Upper lobe of right lung (tissue), 1 donor: ENCODE data around the gene ERGIC1. TPM values are rescaled to one million over a fixed set of nuclear protein-coding genes. Genes with fewer than 3 reads are reported as not detected.

ENCODE experiments used
- ATAC-seq: fragments of 200-7000 bp; cut with Tn5 transposase; one replicate; pipeline ENCODE4 v1.9.1; 2020; ENCODE audit warnings: mild to moderate bottlenecking, moderate library complexity
- DNase-seq: peaks from one replicate; pipeline ENCODE4 v3.0.0-alpha.2; 2020
- H3K27ac ChIP-seq: fragments of 200-600 bp; one replicate; pipeline ENCODE4 v1.8.0; 2022
- H3K27me3 ChIP-seq: fragments of 200-600 bp; one replicate; pipeline ENCODE4 v1.8.0; 2022; ENCODE audit warnings: mild to moderate bottlenecking
- H3K36me3 ChIP-seq: fragments of 200-600 bp; one replicate; pipeline ENCODE4 v1.8.0; 2022
- H3K4me1 ChIP-seq: fragments of 200-600 bp; one replicate; pipeline ENCODE4 v1.8.0; 2022
- H3K4me3 ChIP-seq: fragments of 200-600 bp; one replicate; pipeline ENCODE4 v1.8.0; 2022; ENCODE audit warnings: mild to moderate bottlenecking
- H3K9me3 ChIP-seq: fragments of 200-600 bp; one replicate; pipeline ENCODE4 v1.8.0; 2022
- CTCF ChIP-seq: fragments of 200-600 bp; IDR thresholded peaks from one replicate; pipeline ENCODE4 v1.8.0; 2022; ENCODE audit warnings: antibody characterized with exemption
- intact Hi-C: fragments of 100-400 bp; cut with DNase I; formaldehyde crosslinking; loops from one replicate; pipeline ENCODE4 v1.11.0; 2022
- total RNA-seq: library from RNA; stranded (reverse); fragmentation: NEBNext Ultra II Directional; extraction: Animal tissue kit (Norgen Biotek cat#: 25700); gene quantifications from one replicate; pipeline ENCODE4 v1.2.1, GENCODE V29; 2021
- donor health status: DM: no; HTN: yes; CAD: no; lungs with severe emphysema.

ERGIC1 gene
- total RNA-seq, 1 donor from 2014 or later, result 186 TPM

- Histone ChIP-seq H3K27ac (no peak overlapping the region), H3K9me3 (no peaks in the 10 kb centered on the region), H3K36me3 (no peaks in the 10 kb centered on the region), H3K4me1 (no peaks in the 10 kb centered on the region), H3K27me3 (no peaks in the 10 kb centered on the region), H3K4me3 (no peak overlapping the region)
- DNase-seq (no peak), ATAC-seq (no peak)
- TF ChIP-seq CTCF, result no peak
- intact Hi-C loops, result loop anchor here (10.0 kb wide), 1 partner anchor 310 kb away; no protein-coding TSS in a partner anchor
Measured at GRCh38 chr5:172975289-172975688, 141.2 kb downstream of the ERGIC1 start.

GRCh38 chr5:172979778-172980177 lies 145.7 kb downstream of the ERGIC1 start:
- peaks cover 6% of the 10 kb centered on the region for H3K4me1 ChIP-seq
- TF ChIP-seq CTCF, result no peak
- DNase-seq (no peak), ATAC-seq (no peak)
- no peaks in the 10 kb centered on the region for H3K9me3 ChIP-seq
- H3K27me3 ChIP-seq, result no peaks in the 10 kb centered on the region
- no peaks in the 10 kb centered on the region for H3K36me3 ChIP-seq
- H3K27ac ChIP-seq, result no peak overlapping the region
- no peak overlapping the region for H3K4me3 ChIP-seq
- intact Hi-C loops, result loop anchor here (10.0 kb wide), 1 partner anchor 305 kb away; no protein-coding TSS in a partner anchor

- Histone ChIP-seq H3K4me3 (no peak overlapping the region), H3K9me3 (no peaks in the 10 kb centered on the region), H3K36me3 (peaks cover 13% of the 10 kb centered on the region), H3K27ac (no peak overlapping the region), H3K4me1 (peaks cover 18% of the 10 kb centered on the region), H3K27me3 (no peaks in the 10 kb centered on the region)
- DNase-seq, result no peak
- TF ChIP-seq CTCF, result no peak
- intact Hi-C loops, result no loop called here
- ATAC-seq, result no peak
Measured at GRCh38 chr5:172981931-172982330, 147.9 kb downstream of the ERGIC1 start.

GRCh38 chr5:172983542-172984243 lies 149.6 kb downstream of the ERGIC1 start, which contains the start of gene ATP6V0E1:
Gene ATP6V0E1 (plus strand): TSS chr5:172983771. CDS start chr5:172983861, 90 bp downstream.
- intact Hi-C loops, result no loop called here
- ATAC-seq (peak; percentile 99), DNase-seq (peak; percentile 99)
- TF ChIP-seq CTCF, result no peak
- H3K36me3 ChIP-seq, result peaks cover 29% of the 10 kb centered on the region
- H3K27me3 ChIP-seq, result no peaks in the 10 kb centered on the region
- H3K4me1 ChIP-seq, result peaks cover 22% of the 10 kb centered on the region
- no peaks in the 10 kb centered on the region for H3K9me3 ChIP-seq
- peak within 1 kb of the TSS; percentile 97 for H3K27ac ChIP-seq
- peak within 1 kb of the TSS; percentile 97 for H3K4me3 ChIP-seq

- Histone ChIP-seq H3K4me3 (peak overlapping the region; percentile 97), H3K27me3 (no peaks in the 10 kb centered on the region), H3K4me1 (peaks cover 22% of the 10 kb centered on the region), H3K9me3 (no peaks in the 10 kb centered on the region), H3K36me3 (peaks cover 31% of the 10 kb centered on the region), H3K27ac (peak overlapping the region; percentile 97)
- intact Hi-C loops, result no loop called here
- DNase-seq (peak; percentile 88), ATAC-seq (peak; percentile 80)
- TF ChIP-seq CTCF, result peak; percentile 57
Measured at GRCh38 chr5:172984244-172984953, 150.3 kb downstream of the ERGIC1 start.
